A673 (cell line): Measurements from ENCODE around the gene MAVS.

Experiments used
- EZH2 ChIP-seq: fragments of 200-600 bp; sonication (generic); IDR thresholded peaks from 2 replicates; pipeline ENCODE4 v1.6.1; 2017; ENCODE audit warnings: borderline replicate concordance, low read depth, mild to moderate bottlenecking, mixed read lengths, antibody characterized with exemption, low read length; ENCODE audit not compliant: poor library complexity, severe bottlenecking
- TF ChIP-seq, protein P1 (sequence below): fragments of 300-800, 200-600 bp; sonication (generic); conservative IDR thresholded peaks from 2 replicates; pipeline ENCODE4 v1.5.1; 2017; ENCODE audit warnings: low read depth, mild to moderate bottlenecking, antibody characterized with exemption, low read length, moderate library complexity, mixed read lengths

DNA sequence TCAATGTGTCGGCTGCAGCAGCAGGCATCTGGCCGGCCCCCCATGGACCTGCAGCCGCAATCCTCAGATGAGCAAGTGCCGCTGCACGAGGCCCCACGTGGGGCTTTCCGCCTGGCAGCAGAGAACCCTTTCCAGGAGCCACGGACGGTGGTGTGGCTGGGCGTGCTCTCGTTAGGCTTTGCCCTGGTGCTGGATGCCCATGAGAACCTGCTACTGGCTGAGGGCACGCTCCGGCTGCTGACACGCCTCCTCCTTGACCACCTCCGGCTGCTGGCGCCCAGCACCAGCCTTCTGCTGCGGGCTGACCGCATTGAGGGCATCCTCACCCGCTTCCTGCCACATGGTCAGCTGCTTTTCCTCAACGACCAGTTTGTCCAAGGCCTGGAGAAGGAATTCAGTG, 22.8 kb upstream of the MAVS start:
- TF ChIP-seq, protein P1, sequence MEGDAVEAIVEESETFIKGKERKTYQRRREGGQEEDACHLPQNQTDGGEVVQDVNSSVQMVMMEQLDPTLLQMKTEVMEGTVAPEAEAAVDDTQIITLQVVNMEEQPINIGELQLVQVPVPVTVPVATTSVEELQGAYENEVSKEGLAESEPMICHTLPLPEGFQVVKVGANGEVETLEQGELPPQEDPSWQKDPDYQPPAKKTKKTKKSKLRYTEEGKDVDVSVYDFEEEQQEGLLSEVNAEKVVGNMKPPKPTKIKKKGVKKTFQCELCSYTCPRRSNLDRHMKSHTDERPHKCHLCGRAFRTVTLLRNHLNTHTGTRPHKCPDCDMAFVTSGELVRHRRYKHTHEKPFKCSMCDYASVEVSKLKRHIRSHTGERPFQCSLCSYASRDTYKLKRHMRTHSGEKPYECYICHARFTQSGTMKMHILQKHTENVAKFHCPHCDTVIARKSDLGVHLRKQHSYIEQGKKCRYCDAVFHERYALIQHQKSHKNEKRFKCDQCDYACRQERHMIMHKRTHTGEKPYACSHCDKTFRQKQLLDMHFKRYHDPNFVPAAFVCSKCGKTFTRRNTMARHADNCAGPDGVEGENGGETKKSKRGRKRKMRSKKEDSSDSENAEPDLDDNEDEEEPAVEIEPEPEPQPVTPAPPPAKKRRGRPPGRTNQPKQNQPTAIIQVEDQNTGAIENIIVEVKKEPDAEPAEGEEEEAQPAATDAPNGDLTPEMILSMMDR = no peak
- no peak for TF ChIP-seq EZH2
